Adrenal gland (tissue), 5 donors: Measurements from ENCODE around the gene OR4D1.

Experiments
- POLR2A ChIP-seq, 2 donors: fragments of 450-650 bp; IDR thresholded peaks; one replicate each; pipeline ENCODE4 v1.6.1; 2017; ENCODE audit warnings: antibody characterized with exemption in 2 of 2, mild to moderate bottlenecking in 2 of 2, moderate library complexity in 1 of 2
- TF ChIP-seq, protein P1 (sequence below), 6 experiments: fragments of 450-650 bp in 4 of 6; fragments of 200-600 bp in 2 of 6; sonication (generic) in 1 of 6; IDR thresholded peaks; 1 replicate in 5 of 6; 2 replicates in 1 of 6; pipeline versions ENCODE4 v1.5.1 to v1.8.0; 2016 to 2021; ENCODE audit warnings: antibody characterized with exemption in 6 of 6, mild to moderate bottlenecking in 2 of 6, moderate library complexity in 1 of 6
- donor health status: DM: no; HTN: no; CAD: no.

DNA sequence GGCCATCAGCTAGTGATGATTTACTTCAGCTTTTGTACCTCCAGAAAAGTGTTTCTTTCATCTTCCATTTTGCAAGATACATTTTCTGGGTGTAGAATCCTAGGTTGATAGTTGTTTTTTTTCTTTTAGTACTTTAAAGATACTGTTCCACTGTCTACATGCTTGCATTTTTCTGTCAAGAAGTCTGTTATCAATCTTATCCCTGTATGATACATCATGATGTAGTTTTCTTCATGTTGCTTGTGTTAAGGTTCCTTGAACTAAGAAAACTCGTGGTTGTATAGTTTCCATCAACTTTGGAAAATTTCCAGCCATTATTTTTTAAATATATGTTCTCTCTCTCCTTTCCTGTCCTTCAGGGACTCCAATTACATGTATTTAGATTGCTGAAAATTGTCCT is 40.9 kb upstream of the OR4D1 start:
- no peak for TF ChIP-seq POLR2A (IDR thresholded peaks at IDR 0.05)
- TF ChIP-seq, protein P1, sequence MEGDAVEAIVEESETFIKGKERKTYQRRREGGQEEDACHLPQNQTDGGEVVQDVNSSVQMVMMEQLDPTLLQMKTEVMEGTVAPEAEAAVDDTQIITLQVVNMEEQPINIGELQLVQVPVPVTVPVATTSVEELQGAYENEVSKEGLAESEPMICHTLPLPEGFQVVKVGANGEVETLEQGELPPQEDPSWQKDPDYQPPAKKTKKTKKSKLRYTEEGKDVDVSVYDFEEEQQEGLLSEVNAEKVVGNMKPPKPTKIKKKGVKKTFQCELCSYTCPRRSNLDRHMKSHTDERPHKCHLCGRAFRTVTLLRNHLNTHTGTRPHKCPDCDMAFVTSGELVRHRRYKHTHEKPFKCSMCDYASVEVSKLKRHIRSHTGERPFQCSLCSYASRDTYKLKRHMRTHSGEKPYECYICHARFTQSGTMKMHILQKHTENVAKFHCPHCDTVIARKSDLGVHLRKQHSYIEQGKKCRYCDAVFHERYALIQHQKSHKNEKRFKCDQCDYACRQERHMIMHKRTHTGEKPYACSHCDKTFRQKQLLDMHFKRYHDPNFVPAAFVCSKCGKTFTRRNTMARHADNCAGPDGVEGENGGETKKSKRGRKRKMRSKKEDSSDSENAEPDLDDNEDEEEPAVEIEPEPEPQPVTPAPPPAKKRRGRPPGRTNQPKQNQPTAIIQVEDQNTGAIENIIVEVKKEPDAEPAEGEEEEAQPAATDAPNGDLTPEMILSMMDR (IDR thresholded peaks at IDR 0.05): no peak
